Erythroblast (primary cell): ENCODE data around the gene ADM2.

Experiments used
- DNase-seq, 2 experiments: peaks; one replicate each; lab custom pipeline; 2025; lab: John Stamatoyannopoulos, UW
- GATA1 ChIP-seq: IDR thresholded peaks from 2 replicates; pipeline ENCODE4 v1.6.1; 2011; ENCODE audit warnings: low read depth, mild to moderate bottlenecking, control low read depth, low read length, moderate library complexity
- POLR2A ChIP-seq: IDR thresholded peaks from 2 replicates; pipeline ENCODE4 v1.6.1; 2011; ENCODE audit warnings: mild to moderate bottlenecking, low read length

The ADM2 gene

GRCh38 chr22:50522208-50522805 is 41.0 kb downstream of the ADM2 start:
- no peak for TF ChIP-seq POLR2A
- no peak for TF ChIP-seq GATA1
- DNase-seq = no peak

- DNase-seq = no peak
- TF ChIP-seq GATA1 (no peak), POLR2A (no peak)
Measured at GRCh38 chr22:50522806-50523438, 41.6 kb downstream of the ADM2 start.

- no peak for TF ChIP-seq GATA1
- no peak for TF ChIP-seq POLR2A
- no peak for DNase-seq
Measured at GRCh38 chr22:50523458-50523805, 42.1 kb downstream of the ADM2 start.

- DNase-seq = no peak
- TF ChIP-seq GATA1 = no peak
- TF ChIP-seq POLR2A = no peak
Measured at GRCh38 chr22:50523806-50524675, 42.7 kb downstream of the ADM2 start.

- DNase-seq = no peak
- TF ChIP-seq POLR2A (no peak), GATA1 (no peak)
Measured at GRCh38 chr22:50524676-50525103, 43.3 kb downstream of the ADM2 start.

- TF ChIP-seq GATA1 (no peak), POLR2A (peak; percentile 84)
- peak; percentile 98 to 99 for DNase-seq
Measured at GRCh38 chr22:50525104-50525857, 43.9 kb downstream of the ADM2 start, which contains the start of gene SCO2. Gene SCO2, minus strand, starts transcription at chr22:50525598. Its CDS starts 1,187 bp downstream, at chr22:50524411.

GRCh38 chr22:50525858-50526107 is 44.4 kb downstream of the ADM2 start:
- TF ChIP-seq GATA1 (no peak), POLR2A (no peak)
- no peak for DNase-seq

GRCh38 chr22:50526108-50526833 is 44.9 kb downstream of the ADM2 start:
- peak; percentile 83 to 84 for DNase-seq
- TF ChIP-seq GATA1 (no peak), POLR2A (no peak)

- DNase-seq = peak; percentile 59 to 73
- no peak for TF ChIP-seq GATA1
- no peak for TF ChIP-seq POLR2A
Measured at GRCh38 chr22:50526834-50527801, 45.8 kb downstream of the ADM2 start.

GRCh38 chr22:50527921-50528681 is 46.8 kb downstream of the ADM2 start:
- TF ChIP-seq POLR2A (no peak), GATA1 (no peak)
- DNase-seq = no peak

GRCh38 chr22:50528682-50529415 is 47.5 kb downstream of the ADM2 start:
- no peak for DNase-seq
- TF ChIP-seq POLR2A = no peak
- no peak for TF ChIP-seq GATA1
